Activated CD4-positive, alpha-beta T cell treated with anti-CD3 and anti-CD28 coated beads, Interleukin-2, amount 10 ng/mL, durations not matched to agents 7 days and 5 days (primary cell): ENCODE results near the gene CXCR4. TPM values are rescaled to one million over a fixed set of nuclear protein-coding genes. Genes with fewer than 3 reads are reported as not detected.

Experiments
- CTCF ChIA-PET: fragments of 350-600 bp; sonication (Branson Sonifier 250); formaldehyde crosslinking; loops from one replicate; lab custom pipeline; 2021; ENCODE audit warnings: antibody characterized with exemption; lab: Charles Lee
- POLR2A ChIA-PET: fragments of 350-600 bp; sonication (Branson Sonifier 250); formaldehyde crosslinking; loops from one replicate; lab custom pipeline; 2021; ENCODE audit warnings: antibody characterized with exemption; lab: Charles Lee
- DNase-seq: peaks from one replicate; pipeline ENCODE4 v3.0.0-alpha.2; 2020
- H3K27ac Mint-ChIP-seq: one replicate; pipeline ENCODE4 v1.8.0; 2021; ENCODE audit warnings: mild to moderate bottlenecking, moderate library complexity, mixed read lengths
- H3K27me3 Mint-ChIP-seq: one replicate; pipeline ENCODE4 v1.8.0; 2021; ENCODE audit warnings: mixed read lengths
- H3K36me3 Mint-ChIP-seq: one replicate; pipeline ENCODE4 v1.8.0; 2021; ENCODE audit warnings: low read depth, mixed read lengths
- H3K4me1 Mint-ChIP-seq: one replicate; pipeline ENCODE4 v1.8.0; 2021; ENCODE audit warnings: mixed read lengths
- H3K4me3 Mint-ChIP-seq: one replicate; pipeline ENCODE4 v1.8.0; 2021; ENCODE audit warnings: mild to moderate bottlenecking, moderate library complexity, mixed read lengths
- H3K9me3 Mint-ChIP-seq: one replicate; pipeline ENCODE4 v1.8.0; 2021; ENCODE audit warnings: mixed read lengths
- total RNA-seq, 2 experiments: library from RNA; stranded (reverse); gene quantifications; one replicate each; pipeline ENCODE4 v1.2.3, GENCODE V29; 2021

CXCR4 gene
- total RNA-seq, 2 experiments from 2014 or later: 147 to 169 TPM

DNA sequence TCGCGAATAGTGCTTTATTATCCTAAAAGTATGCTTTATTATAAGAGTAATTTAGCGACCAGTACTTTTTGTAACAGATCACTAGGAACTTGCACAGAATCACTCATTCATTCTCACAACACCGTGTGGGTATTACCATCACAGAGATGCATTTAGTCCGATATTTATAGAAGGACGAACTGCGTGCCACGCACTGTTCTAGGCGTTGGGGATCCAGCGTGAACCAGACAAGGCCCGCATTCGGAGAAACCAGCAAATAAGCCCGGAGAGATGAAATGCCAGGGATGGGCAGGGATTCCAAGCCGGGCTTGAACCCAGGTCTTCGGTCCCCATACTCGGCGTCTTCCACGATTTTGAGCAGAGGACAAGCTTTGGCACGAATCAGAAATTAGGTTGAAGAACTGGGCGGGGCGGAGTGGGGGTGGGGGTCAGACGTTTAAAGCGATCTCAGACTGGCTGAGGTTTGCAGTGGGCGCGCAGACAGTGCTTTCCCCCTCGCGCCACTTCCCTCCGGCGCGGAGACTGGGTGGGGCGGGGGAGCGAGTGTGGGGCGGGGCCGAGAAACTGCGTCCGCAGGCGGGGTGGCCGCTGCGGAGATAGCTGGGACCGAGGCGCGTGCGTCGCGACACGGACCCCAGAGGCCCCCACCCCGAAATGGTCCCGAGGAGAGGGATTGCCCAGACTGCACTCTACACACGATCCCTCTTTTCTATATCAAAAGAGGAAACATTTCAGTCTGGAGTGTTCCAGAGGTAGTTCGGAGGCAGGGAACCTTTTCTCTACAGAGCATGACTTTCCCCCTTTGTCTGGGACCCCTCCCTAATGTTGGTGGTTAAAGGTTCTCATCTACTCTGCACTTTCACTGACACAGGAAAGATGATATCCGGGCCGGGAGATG lies 1.1 kb upstream of the CXCR4 start:
- Mint-ChIP-seq H3K36me3 (peaks cover 29% of the 10 kb centered on the region), H3K4me3 (peak overlapping the region; percentile 98), H3K27me3 (peaks cover 23% of the 10 kb centered on the region), H3K4me1 (peaks cover 55% of the 10 kb centered on the region), H3K27ac (peak overlapping the region; percentile 98), H3K9me3 (no peaks in the 10 kb centered on the region)
- DNase-seq: peak; percentile 78
- ChIA-PET CTCF (interaction anchor here (1.2 to 1.9 kb wide), 3 partner anchors 9 to 136 kb away, joined by 3 to 7 read pairs (median 6); no protein-coding TSS in a partner anchor), POLR2A (no interaction called here)

DNA sequence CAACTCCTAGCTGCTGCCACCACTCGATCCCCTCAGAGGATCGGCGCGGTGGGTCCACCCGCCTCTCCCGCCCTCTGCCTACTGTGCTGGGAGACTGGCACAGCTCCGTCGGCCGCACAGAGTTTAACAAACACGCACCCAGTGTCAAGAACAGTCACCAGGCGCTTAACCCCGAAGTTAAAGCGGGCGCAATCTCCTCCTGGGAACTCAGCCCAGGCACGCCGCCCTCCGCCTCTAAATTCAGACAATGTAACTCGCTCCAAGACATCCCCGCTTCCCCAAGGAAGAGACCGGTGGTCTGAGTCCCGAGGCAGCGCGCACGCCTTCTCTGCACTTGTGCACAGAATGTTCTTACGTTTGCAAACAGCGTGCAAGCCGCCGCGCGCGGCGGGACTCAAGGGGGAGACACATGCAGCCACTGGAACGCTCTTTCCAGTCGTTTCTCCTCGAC lies 533 bp downstream of the CXCR4 start:
- peak overlapping the region; percentile 98 for H3K27ac Mint-ChIP-seq
- DNase-seq: peak; percentile 70
- peak overlapping the region; percentile 98 for H3K4me3 Mint-ChIP-seq
- ChIA-PET CTCF (interaction anchor here (1.3 to 1.6 kb wide), 2 partner anchors 64 to 263 kb away, joined by 3 to 5 read pairs; no protein-coding TSS in a partner anchor), POLR2A (interaction anchor here (0.7 to 0.9 kb wide), 2 partner anchors 61 to 265 kb away, joined by 3 to 6 read pairs; no protein-coding TSS in a partner anchor)
- H3K4me1 Mint-ChIP-seq: peaks cover 57% of the 10 kb centered on the region
- no peaks in the 10 kb centered on the region for H3K9me3 Mint-ChIP-seq
- peaks cover 45% of the 10 kb centered on the region for H3K36me3 Mint-ChIP-seq
- H3K27me3 Mint-ChIP-seq: peaks cover 21% of the 10 kb centered on the region

GRCh38 chr2:136116813-136117390 lies 1.0 kb downstream of the CXCR4 start:
- H3K4me1 Mint-ChIP-seq: peaks cover 54% of the 10 kb centered on the region

GRCh38 chr2:136116151-136116812 lies 1.7 kb downstream of the CXCR4 start:
- Mint-ChIP-seq H3K27ac (peak overlapping the region; percentile 84), H3K36me3 (peaks cover 48% of the 10 kb centered on the region), H3K9me3 (no peaks in the 10 kb centered on the region), H3K4me1 (peaks cover 56% of the 10 kb centered on the region), H3K4me3 (peak overlapping the region; percentile 98), H3K27me3 (peaks cover 14% of the 10 kb centered on the region)
- peak; percentile 79 for DNase-seq
- CTCF ChIA-PET: interaction anchor here (1.3 to 1.6 kb wide), 2 partner anchors 63 to 265 kb away, joined by 3 to 5 read pairs; no protein-coding TSS in a partner anchor
- POLR2A ChIA-PET: no interaction called here

More at GRCh38 chr2:136116813-136117390, 1.0 kb downstream of the CXCR4 start:
- Mint-ChIP-seq H3K27me3 (peaks cover 19% of the 10 kb centered on the region), H3K9me3 (no peaks in the 10 kb centered on the region), H3K4me3 (peak overlapping the region; percentile 98), H3K36me3 (peaks cover 48% of the 10 kb centered on the region), H3K27ac (peak overlapping the region; percentile 98)
- ChIA-PET POLR2A (interaction anchor here (0.7 to 0.9 kb wide), 2 partner anchors 61 to 265 kb away, joined by 3 to 6 read pairs; no protein-coding TSS in a partner anchor), CTCF (interaction anchor here (1.3 to 1.6 kb wide), 2 partner anchors 64 to 264 kb away, joined by 3 to 5 read pairs; no protein-coding TSS in a partner anchor)
- peak; percentile 72 for DNase-seq

GRCh38 chr2:136115183-136115761 lies 2.7 kb downstream of the CXCR4 start:
- CTCF ChIA-PET: no interaction called here
- peak overlapping the region; percentile 80 for H3K27ac Mint-ChIP-seq
- no peaks in the 10 kb centered on the region for H3K9me3 Mint-ChIP-seq
- no peak for DNase-seq
- peaks cover 52% of the 10 kb centered on the region for H3K4me1 Mint-ChIP-seq
- POLR2A ChIA-PET: no interaction called here
- peaks cover 4% of the 10 kb centered on the region for H3K27me3 Mint-ChIP-seq
- peak overlapping the region; percentile 98 for H3K4me3 Mint-ChIP-seq
- H3K36me3 Mint-ChIP-seq: peaks cover 48% of the 10 kb centered on the region

DNA sequence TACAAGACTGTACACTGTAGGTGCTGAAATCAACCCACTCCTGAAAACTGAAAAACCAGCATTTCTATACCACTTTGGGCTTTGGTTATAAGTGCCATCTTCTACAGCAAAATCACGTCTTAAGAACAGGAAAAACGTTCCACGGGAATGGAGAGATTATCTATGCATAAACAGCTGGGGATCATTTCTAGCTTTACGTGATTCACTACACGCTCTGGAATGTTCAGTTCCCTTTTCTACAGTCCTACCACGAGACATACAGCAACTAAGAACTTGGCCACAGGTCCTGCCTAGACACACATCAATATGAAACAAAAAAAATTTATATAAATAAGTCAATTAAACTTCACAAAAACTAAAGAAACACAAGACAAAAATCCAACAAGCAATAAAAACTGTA lies 3.6 kb downstream of the CXCR4 start:
- peak overlapping the region; percentile 98 for H3K4me3 Mint-ChIP-seq
- ChIA-PET CTCF (no interaction called here), POLR2A (no interaction called here)
- H3K27me3 Mint-ChIP-seq: no peaks in the 10 kb centered on the region
- H3K36me3 Mint-ChIP-seq: peaks cover 48% of the 10 kb centered on the region
- no peak for DNase-seq
- H3K4me1 Mint-ChIP-seq: peaks cover 46% of the 10 kb centered on the region
- no peaks in the 10 kb centered on the region for H3K9me3 Mint-ChIP-seq
- no peak overlapping the region for H3K27ac Mint-ChIP-seq

DNA sequence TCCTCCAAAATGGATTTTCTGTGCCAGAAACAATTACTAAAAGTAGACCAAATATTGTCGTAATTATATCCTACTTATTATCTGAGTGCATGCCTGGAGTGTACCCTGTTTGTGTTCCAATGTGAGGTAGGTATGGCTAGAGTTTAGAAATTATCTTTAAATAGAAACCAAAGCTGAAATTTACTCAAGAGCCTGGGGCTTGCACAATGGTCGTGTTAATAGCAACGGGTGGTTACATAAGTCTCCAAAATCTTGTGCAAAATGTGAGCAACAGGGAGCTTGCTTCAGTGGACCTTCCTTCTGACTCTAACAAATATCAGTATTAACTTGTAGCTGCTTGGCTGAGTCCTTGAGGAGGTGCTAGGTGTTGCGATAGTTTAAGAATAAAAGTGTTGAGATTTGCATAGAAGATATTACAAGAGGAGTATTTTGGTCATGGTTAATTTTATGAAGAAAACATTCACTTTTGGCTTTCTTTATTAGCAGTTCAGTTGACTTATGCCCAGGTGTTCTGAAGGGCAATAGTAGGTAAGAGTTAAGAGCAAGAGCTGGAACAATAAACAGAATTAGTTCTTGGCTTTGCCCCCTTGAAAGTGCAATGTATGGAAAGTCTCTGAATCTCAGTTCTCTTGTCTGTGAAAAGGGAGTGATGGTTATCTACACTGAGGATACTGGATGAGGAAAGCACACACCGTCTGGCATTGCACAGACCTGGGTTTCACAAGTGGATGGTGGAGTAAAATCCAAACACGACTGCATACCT lies 4.6 kb downstream of the CXCR4 start:
- ChIA-PET POLR2A (no interaction called here), CTCF (interaction anchor here (0.6 to 1.2 kb wide), 2 partner anchors 43 to 85 kb away, joined by 3 read pairs; no protein-coding TSS in a partner anchor)
- DNase-seq: no peak
- Mint-ChIP-seq H3K4me3 (no peak overlapping the region), H3K36me3 (peaks cover 48% of the 10 kb centered on the region), H3K27me3 (no peaks in the 10 kb centered on the region), H3K27ac (no peak overlapping the region), H3K4me1 (peaks cover 46% of the 10 kb centered on the region), H3K9me3 (no peaks in the 10 kb centered on the region)

DNA sequence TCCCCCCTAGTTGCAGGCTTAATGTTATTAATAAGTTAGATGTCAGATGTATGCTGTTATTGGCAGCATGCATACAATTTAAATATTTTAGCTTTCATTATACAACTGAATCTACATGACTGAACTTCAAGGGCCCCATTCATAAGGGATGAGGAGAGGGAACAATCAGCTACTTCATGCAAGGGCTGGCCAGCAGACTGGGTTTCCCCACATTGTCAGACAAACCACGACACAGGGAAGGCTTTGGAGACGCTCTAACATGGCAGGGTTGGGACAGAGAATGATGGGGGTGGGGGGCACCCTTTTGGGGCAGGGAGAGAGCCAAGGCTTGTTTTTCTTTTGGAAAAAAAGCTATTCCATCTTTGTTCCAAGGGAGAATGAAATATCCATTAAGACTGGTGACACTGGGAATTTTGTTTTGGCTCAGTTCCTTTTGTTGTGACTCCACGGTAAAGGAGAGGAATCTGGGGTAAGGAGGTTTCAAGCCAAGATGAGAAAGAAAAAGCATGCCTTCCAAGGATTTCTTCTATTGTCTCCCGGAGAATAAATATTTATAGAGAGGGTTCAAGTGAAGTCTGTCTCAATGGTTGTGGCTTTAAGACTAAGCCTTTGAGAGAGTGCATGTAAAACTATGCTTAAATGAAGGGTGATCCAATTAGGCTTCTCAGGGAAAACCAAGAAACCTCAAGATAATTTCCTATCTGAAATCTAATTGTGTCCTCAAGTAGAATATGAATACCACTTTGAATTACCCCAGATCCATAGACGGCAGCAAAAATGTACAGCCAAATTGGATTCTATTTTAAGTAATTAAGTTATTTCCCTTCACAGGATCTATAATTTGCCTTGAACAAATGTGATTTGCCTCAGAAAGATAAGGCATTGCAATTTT lies 5.4 kb downstream of the CXCR4 start:
- H3K27me3 Mint-ChIP-seq: no peaks in the 10 kb centered on the region

DNA sequence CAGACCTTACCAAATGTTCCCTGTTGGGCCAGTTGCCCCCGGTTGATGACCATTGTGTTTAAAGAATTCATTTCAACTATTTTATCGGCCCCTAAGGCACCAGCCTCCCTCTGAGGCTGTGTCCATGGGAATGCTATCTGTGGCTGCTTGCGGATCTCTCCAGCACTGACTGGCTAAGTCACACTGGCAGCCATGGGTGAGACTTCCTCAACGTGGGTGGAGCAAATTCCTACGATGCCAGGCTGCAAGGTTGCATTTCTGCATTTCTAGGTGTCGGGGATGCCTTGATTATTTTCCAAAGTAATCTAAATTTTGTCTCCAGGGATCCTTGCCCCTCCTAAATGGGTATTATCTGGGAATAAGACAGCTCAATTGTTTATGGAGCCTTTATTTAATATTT lies 6.2 kb downstream of the CXCR4 start:
- peaks cover 48% of the 10 kb centered on the region for H3K4me1 Mint-ChIP-seq
- no peak for DNase-seq
- H3K9me3 Mint-ChIP-seq: no peaks in the 10 kb centered on the region
- ChIA-PET POLR2A (no interaction called here), CTCF (interaction anchor here (1.2 kb wide), 2 partner anchors 55 to 274 kb away, joined by 3 to 5 read pairs; no protein-coding TSS in a partner anchor)
- H3K36me3 Mint-ChIP-seq: peaks cover 39% of the 10 kb centered on the region
- H3K4me3 Mint-ChIP-seq: no peak overlapping the region
- no peak overlapping the region for H3K27ac Mint-ChIP-seq
- no peaks in the 10 kb centered on the region for H3K27me3 Mint-ChIP-seq

More for the DNA sequence above, 5.4 kb downstream of the CXCR4 start:
- Mint-ChIP-seq H3K4me3 (no peak overlapping the region), H3K27ac (no peak overlapping the region), H3K9me3 (no peaks in the 10 kb centered on the region), H3K4me1 (peaks cover 46% of the 10 kb centered on the region), H3K36me3 (peaks cover 46% of the 10 kb centered on the region)
- no peak for DNase-seq
- ChIA-PET CTCF (interaction anchor here (1.2 kb wide), 2 partner anchors 42 to 273 kb away, joined by 3 read pairs; no protein-coding TSS in a partner anchor), POLR2A (no interaction called here)

GRCh38 chr2:136110526-136110925 lies 7.4 kb downstream of the CXCR4 start:
- no peaks in the 10 kb centered on the region for H3K9me3 Mint-ChIP-seq
- CTCF ChIA-PET: interaction anchor here (1.2 kb wide), 1 partner anchor 54 kb away, joined by 5 read pairs; no protein-coding TSS in a partner anchor
- H3K4me1 Mint-ChIP-seq: peaks cover 40% of the 10 kb centered on the region
- no peak overlapping the region for H3K4me3 Mint-ChIP-seq
- H3K27ac Mint-ChIP-seq: no peak overlapping the region
- peaks cover 33% of the 10 kb centered on the region for H3K36me3 Mint-ChIP-seq
- H3K27me3 Mint-ChIP-seq: no peaks in the 10 kb centered on the region
- POLR2A ChIA-PET: no interaction called here
- DNase-seq: no peak
